Endodermal cell (in vitro differentiated cells): ENCODE measurements around the gene STK32B. TPM values are rescaled to one million over a fixed set of nuclear protein-coding genes. Genes with fewer than 3 reads are reported as not detected.

Source experiments
- DNase-seq: peaks from one replicate; pipeline ENCODE4 v3.0.0-alpha.2; 2017
- H3K27ac ChIP-seq: 2 replicates; pipeline ENCODE4 v1.5.1; 2013; ENCODE audit warnings: mild to moderate bottlenecking, low read depth, low read length, moderate library complexity
- H3K27me3 ChIP-seq: 2 replicates; pipeline ENCODE4 v1.6.1; 2013; ENCODE audit warnings: mild to moderate bottlenecking, low read length, moderate library complexity; ENCODE audit not compliant: insufficient read depth, control insufficient read depth, poor library complexity, severe bottlenecking
- H3K36me3 ChIP-seq: 2 replicates; pipeline ENCODE4 v1.7.0; 2013; ENCODE audit warnings: mild to moderate bottlenecking, low read length, moderate library complexity; ENCODE audit not compliant: control insufficient read depth, insufficient read depth
- H3K4me1 ChIP-seq: one replicate; pipeline ENCODE4 v1.7.0; 2013; ENCODE audit warnings: low read length; ENCODE audit not compliant: control insufficient read depth, insufficient read depth
- H3K4me3 ChIP-seq: 2 replicates; pipeline ENCODE4 v1.5.1; 2013; ENCODE audit warnings: mild to moderate bottlenecking, low read length, moderate library complexity
- H3K9ac ChIP-seq: 2 replicates; pipeline ENCODE4 v1.6.1; 2013; ENCODE audit warnings: mild to moderate bottlenecking, low read length, moderate library complexity; ENCODE audit not compliant: poor library complexity, severe bottlenecking; ENCODE audit errors: extremely low read depth
- H3K9me3 ChIP-seq: 2 replicates; pipeline ENCODE4 v1.6.1; 2013; ENCODE audit warnings: mild to moderate bottlenecking, low read length, moderate library complexity; ENCODE audit not compliant: control insufficient read depth
- H3K27ac Mint-ChIP-seq: 2 replicates; pipeline ENCODE4 v1.8.0; 2020; ENCODE audit warnings: mixed read lengths
- H3K27me3 Mint-ChIP-seq: 2 replicates; pipeline ENCODE4 v1.8.0; 2021; ENCODE audit warnings: mild to moderate bottlenecking, mixed read lengths; ENCODE audit not compliant: insufficient read depth
- H3K36me3 Mint-ChIP-seq: 2 replicates; pipeline ENCODE4 v1.8.0; 2020; ENCODE audit warnings: low read depth, mixed read lengths
- H3K4me1 Mint-ChIP-seq: 2 replicates; pipeline ENCODE4 v1.8.0; 2020; ENCODE audit warnings: mixed read lengths
- H3K4me3 Mint-ChIP-seq: 2 replicates; pipeline ENCODE4 v1.8.0; 2020; ENCODE audit warnings: mild to moderate bottlenecking, moderate library complexity, mixed read lengths
- H3K9me3 Mint-ChIP-seq: 2 replicates; pipeline ENCODE4 v1.8.0; 2020; ENCODE audit warnings: mild to moderate bottlenecking, mixed read lengths
- WGBS, 2 experiments: methylation state at CpG; one replicate each; pipeline versions ENCODE4 v1.1.5 to v1.1.7; 2013; ENCODE audit warnings: missing lambda C conversion rate in 2 of 2, mixed read lengths in 1 of 2; ENCODE audit not compliant: insufficient coverage in 1 of 2, insufficient read length in 1 of 2; 5-methylcytosine and 5-hydroxymethylcytosine counted together
- total RNA-seq, 2 donors: library from RNA; stranded (reverse); fragmentation: NEBNext Ultra II Directional in 1 of 2; extraction: Animal tissue kit (Norgen Biotek cat#: 25700) in 1 of 2; gene quantifications; 2 replicates in 1 of 2; 3 replicates in 1 of 2; pipeline ENCODE4 v1.2.1, GENCODE V29; 2021
- TF ChIP-seq, protein P1 (sequence below): fragments of 200-600 bp; sonication (generic); conservative IDR thresholded peaks from 2 replicates; pipeline ENCODE4 v1.5.0; 2021; ENCODE audit warnings: antibody characterized with exemption, mild to moderate bottlenecking

The STK32B gene
- total RNA-seq, 2 donors from 2014 or later: 1.4 to 1.5 TPM

GRCh38 chr4:5547651-5548249 lies 496.5 kb downstream of the STK32B start:
- H3K4me1 Mint-ChIP-seq: no peaks in the 10 kb centered on the region
- TF ChIP-seq, protein P1, sequence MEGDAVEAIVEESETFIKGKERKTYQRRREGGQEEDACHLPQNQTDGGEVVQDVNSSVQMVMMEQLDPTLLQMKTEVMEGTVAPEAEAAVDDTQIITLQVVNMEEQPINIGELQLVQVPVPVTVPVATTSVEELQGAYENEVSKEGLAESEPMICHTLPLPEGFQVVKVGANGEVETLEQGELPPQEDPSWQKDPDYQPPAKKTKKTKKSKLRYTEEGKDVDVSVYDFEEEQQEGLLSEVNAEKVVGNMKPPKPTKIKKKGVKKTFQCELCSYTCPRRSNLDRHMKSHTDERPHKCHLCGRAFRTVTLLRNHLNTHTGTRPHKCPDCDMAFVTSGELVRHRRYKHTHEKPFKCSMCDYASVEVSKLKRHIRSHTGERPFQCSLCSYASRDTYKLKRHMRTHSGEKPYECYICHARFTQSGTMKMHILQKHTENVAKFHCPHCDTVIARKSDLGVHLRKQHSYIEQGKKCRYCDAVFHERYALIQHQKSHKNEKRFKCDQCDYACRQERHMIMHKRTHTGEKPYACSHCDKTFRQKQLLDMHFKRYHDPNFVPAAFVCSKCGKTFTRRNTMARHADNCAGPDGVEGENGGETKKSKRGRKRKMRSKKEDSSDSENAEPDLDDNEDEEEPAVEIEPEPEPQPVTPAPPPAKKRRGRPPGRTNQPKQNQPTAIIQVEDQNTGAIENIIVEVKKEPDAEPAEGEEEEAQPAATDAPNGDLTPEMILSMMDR: no peak

More at GRCh38 chr4:5547651-5548249, 496.5 kb downstream of the STK32B start:
- Histone ChIP-seq H3K9ac (no peak overlapping the region), H3K27me3 (no peaks in the 10 kb centered on the region), H3K4me3 (no peak overlapping the region), H3K27ac (no peak overlapping the region), H3K4me1 (no peaks in the 10 kb centered on the region), H3K9me3 (no peaks in the 10 kb centered on the region), H3K36me3 (no peaks in the 10 kb centered on the region)
- WGBS, 2 experiments: 86 to 94% methylated on average over 10 to 12 of the region's 12 CpGs
- Mint-ChIP-seq H3K36me3 (peaks cover 43% of the 10 kb centered on the region), H3K27ac (no peak overlapping the region), H3K4me3 (no peak overlapping the region), H3K27me3 (no peaks in the 10 kb centered on the region), H3K9me3 (peaks cover 38% of the 10 kb centered on the region)
- DNase-seq: no peak

Other genes with a start within 250 kb of the STK32B start
- 1 to 10 TPM in 1 of 2 donors, under 1 TPM in 1; 0.46 to 1.3 TPM for gene MSX1, start 191.8 kb upstream of the STK32B start, total RNA-seq
- gene CYTL1, start 32.0 kb upstream of the STK32B start, total RNA-seq: 1 to 10 TPM; 2.2 to 3.7 TPM